ENCODE data around the gene NBEAL2. TPM values are rescaled to one million over a fixed set of nuclear protein-coding genes. Genes with fewer than 3 reads are reported as not detected.

Gene NBEAL2
- total RNA-seq, 4 donors from 2014 or later: 4.1 to 8.7 (median 7.5) TPM

DNA sequence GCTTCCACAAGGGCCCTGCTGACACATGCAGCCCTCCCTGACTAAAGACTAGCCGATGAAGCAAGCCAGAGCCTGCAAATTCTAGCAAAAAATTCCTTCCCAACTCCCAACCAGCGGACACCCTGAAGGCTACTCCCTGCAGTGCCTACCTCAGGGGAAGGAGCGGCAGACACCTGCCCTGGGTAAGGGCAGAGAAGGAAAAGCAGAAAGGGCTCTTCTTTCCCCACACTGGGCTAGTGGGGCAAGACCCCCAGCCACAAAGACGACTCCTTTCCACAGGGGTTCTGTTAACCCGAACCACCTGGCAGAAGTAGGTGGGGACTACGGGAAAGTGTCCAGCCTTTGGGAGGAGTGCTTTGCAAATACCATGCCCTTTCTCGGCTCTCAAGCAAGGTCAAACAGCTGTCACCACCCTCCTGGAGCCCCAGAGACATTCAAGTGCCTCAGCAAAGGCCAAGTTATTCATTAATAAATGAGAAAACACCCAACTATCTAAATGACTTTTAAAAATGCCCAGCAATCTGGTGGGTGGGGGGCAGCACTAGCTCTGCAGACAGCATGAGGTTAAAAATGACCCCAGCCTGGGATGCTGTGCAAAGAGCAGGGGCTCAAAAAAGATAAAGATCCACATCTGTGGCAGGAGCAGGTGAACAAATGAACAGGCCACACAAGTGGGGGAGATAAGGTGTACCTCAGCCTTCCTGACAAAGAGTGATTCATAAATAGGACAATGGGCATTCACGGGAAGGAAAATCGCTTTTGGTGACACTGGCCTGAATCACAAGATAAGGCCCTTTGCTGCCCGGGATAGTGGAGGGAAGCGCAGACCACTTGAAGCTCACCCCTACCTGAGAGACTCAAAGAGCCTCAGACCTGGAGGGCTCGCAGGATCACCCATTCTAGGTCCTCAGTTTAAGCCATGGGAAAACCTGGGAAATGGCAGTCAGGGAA is 36.0 kb upstream of the NBEAL2 start:
- ATAC-seq: no peak
- in situ Hi-C loops (cut with MboI; ENCODE audit: low sequenced_read_pairs in 4 of 4) (no loop called here), intact Hi-C loops (cut with DNase I; ENCODE audit: low total_unique reads) (no loop called here)
- Histone ChIP-seq H3K9me3 (no peaks in the 10 kb centered on the region), H3K4me1 (peaks cover 71 to 73% of the 10 kb centered on the region in 2 donors), H3K27ac (peak overlapping the region; percentile 69 to 89 (median 86)), H3K27me3 (no peaks in the 10 kb centered on the region), H3K4me3 (no peak overlapping the region), H3K36me3 (peaks cover 0 to 10% of the 10 kb centered on the region in 2 donors)
- TF ChIP-seq, protein P1, sequence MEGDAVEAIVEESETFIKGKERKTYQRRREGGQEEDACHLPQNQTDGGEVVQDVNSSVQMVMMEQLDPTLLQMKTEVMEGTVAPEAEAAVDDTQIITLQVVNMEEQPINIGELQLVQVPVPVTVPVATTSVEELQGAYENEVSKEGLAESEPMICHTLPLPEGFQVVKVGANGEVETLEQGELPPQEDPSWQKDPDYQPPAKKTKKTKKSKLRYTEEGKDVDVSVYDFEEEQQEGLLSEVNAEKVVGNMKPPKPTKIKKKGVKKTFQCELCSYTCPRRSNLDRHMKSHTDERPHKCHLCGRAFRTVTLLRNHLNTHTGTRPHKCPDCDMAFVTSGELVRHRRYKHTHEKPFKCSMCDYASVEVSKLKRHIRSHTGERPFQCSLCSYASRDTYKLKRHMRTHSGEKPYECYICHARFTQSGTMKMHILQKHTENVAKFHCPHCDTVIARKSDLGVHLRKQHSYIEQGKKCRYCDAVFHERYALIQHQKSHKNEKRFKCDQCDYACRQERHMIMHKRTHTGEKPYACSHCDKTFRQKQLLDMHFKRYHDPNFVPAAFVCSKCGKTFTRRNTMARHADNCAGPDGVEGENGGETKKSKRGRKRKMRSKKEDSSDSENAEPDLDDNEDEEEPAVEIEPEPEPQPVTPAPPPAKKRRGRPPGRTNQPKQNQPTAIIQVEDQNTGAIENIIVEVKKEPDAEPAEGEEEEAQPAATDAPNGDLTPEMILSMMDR (IDR thresholded peaks at IDR 0.05 in 4 of 5, conservative IDR thresholded peaks at IDR 0.05 in 1 of 5): no peak
- no peak for TF ChIP-seq POLR2A (IDR thresholded peaks at IDR 0.05)
- peak in 1 of 2 donors; percentile 56 for DNase-seq

DNA sequence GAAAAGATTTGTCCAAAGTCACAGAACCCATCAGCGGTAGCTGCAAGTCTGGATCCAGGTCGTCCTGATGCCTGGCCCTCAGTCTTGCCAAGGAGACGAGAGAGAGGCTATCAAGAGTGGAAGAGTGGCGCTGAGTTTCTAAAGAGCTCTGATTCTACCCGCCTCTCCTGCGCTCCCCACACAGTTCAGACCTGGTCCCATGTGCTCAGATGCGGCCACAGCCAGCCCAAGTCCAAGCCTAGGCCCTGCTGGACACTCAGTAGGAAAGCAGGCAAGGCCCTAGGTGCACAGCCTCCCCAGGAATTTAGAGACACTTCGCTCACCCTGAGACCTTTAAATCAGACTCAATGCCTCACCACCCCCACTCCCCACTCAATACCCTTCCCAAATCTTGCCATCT is 35.3 kb upstream of the NBEAL2 start:
- no peak overlapping the region for H3K4me3 ChIP-seq
- H3K4me1 ChIP-seq: peaks cover 71 to 73% of the 10 kb centered on the region in 2 donors
- no peak for ATAC-seq
- no peaks in the 10 kb centered on the region for H3K9me3 ChIP-seq
- H3K36me3 ChIP-seq: peaks cover 0 to 10% of the 10 kb centered on the region in 2 donors
- no peaks in the 10 kb centered on the region for H3K27me3 ChIP-seq
- no peak for TF ChIP-seq POLR2A (IDR thresholded peaks at IDR 0.05)
- TF ChIP-seq, protein P1 (IDR thresholded peaks at IDR 0.05 in 4 of 5, conservative IDR thresholded peaks at IDR 0.05 in 1 of 5): no peak
- in situ Hi-C loops (cut with MboI; ENCODE audit: low sequenced_read_pairs in 4 of 4): no loop called here
- intact Hi-C loops (cut with DNase I; ENCODE audit: low total_unique reads): no loop called here
- DNase-seq: no peak
- H3K27ac ChIP-seq: peak overlapping the region; percentile 69 to 89 (median 86)

DNA sequence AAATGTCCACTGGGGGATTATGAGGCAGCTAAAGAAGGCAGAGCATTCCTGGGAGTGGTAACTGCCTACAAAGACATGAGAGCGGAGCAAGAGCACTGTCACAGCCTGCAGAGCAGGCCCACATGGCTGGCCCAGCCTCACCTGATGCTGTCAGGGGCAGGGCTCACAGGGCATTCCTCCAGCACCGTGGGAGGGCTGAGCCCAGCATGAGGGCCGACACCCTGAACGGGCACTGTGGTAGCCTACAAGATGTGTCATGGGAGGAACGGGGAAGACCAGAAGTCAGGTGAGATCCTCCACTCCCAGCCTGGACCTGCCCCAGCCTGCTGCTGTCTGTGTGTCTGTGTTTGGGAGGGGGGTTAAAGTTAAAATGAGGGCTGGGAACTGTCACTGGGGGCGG is 33.0 kb upstream of the NBEAL2 start:
- TF ChIP-seq, protein P1 (IDR thresholded peaks at IDR 0.05 in 4 of 5, conservative IDR thresholded peaks at IDR 0.05 in 1 of 5): no peak
- TF ChIP-seq POLR2A (IDR thresholded peaks at IDR 0.05): no peak
- Histone ChIP-seq H3K27me3 (no peaks in the 10 kb centered on the region), H3K27ac (peak overlapping the region; percentile 86 to 91 (median 88)), H3K9me3 (no peaks in the 10 kb centered on the region), H3K4me3 (no peak overlapping the region), H3K4me1 (peaks cover 81 to 85% of the 10 kb centered on the region in 2 donors), H3K36me3 (no peaks in the 10 kb centered on the region)
- intact Hi-C loops (cut with DNase I; ENCODE audit: low total_unique reads): no loop called here
- DNase-seq (no peak), ATAC-seq (no peak)
- in situ Hi-C loops (cut with MboI; ENCODE audit: low sequenced_read_pairs in 4 of 4): no loop called here

DNA sequence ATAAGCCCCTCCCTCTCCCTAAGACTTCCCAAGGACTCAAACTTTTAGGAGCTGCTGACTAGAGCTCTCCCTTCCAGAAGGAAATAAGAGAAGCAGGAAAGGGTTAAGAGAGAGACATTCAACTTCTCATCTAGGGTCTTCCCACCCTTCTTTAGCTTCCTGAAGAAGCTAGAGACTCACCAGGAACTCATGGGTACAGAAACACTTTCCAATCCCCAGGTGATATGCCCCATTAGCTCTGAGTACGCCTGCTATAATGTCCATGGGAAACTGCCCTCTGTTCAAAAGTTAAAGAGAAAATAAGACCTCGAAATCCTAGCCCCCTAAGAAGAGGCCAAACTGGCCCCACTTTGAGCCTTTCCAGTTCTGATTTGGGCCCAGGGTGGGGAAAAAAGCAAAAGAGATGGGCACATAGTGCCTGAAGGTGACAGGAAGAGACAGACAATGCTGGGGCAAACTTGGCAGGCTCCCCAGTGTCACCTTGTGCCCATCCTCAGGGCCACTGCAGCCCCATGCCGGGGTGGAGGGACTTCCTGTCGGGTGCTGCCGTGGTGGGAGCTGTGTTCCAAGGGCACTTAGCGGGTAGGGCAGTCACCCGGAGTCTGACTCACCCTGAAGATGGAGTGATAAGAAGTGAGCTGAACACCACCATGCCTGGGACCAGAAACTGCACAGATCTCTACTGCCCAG is 32.5 kb upstream of the NBEAL2 start:
- intact Hi-C loops (cut with DNase I; ENCODE audit: low total_unique reads): no loop called here
- Histone ChIP-seq H3K36me3 (no peaks in the 10 kb centered on the region), H3K27ac (peak overlapping the region; percentile 86 to 91 (median 88)), H3K4me3 (no peak overlapping the region), H3K27me3 (no peaks in the 10 kb centered on the region), H3K9me3 (no peaks in the 10 kb centered on the region), H3K4me1 (peaks cover 77 to 85% of the 10 kb centered on the region in 2 donors)
- in situ Hi-C loops (cut with MboI; ENCODE audit: low sequenced_read_pairs in 4 of 4): no loop called here
- ATAC-seq: no peak
- TF ChIP-seq, protein P1 (IDR thresholded peaks at IDR 0.05 in 4 of 5, conservative IDR thresholded peaks at IDR 0.05 in 1 of 5): no peak
- DNase-seq: no peak

Measured in gastrocnemius medialis (tissue), 4 donors.